H9 (cell line): ENCODE results near the gene ALX3. TPM values are rescaled to one million over a fixed set of nuclear protein-coding genes. Genes with fewer than 3 reads are reported as not detected.

ENCODE experiments used
- DNase-seq: peaks from one replicate; pipeline ENCODE4 v3.0.0-alpha.2; 2017
- H2AFZ ChIP-seq: one replicate; pipeline ENCODE4 v1.6.1; 2013; ENCODE audit warnings: mild to moderate bottlenecking, low read length, control low read depth, moderate library complexity
- H2AK5ac ChIP-seq: 2 replicates; pipeline ENCODE4 v1.6.1; 2013; ENCODE audit warnings: low read length, control low read depth, mixed read lengths; ENCODE audit not compliant: insufficient read length
- H2BK120ac ChIP-seq: one replicate; pipeline ENCODE4 v1.6.1; 2013; ENCODE audit warnings: low read depth, mild to moderate bottlenecking, low read length, control low read depth, inconsistent platforms; ENCODE audit not compliant: poor library complexity, severe bottlenecking
- H2BK12ac ChIP-seq: 2 replicates; pipeline ENCODE4 v1.6.1; 2013; ENCODE audit warnings: low read length, control low read depth, mixed read lengths, low read depth; ENCODE audit not compliant: insufficient read length
- H2BK15ac ChIP-seq: 2 replicates; pipeline ENCODE4 v1.6.1; 2013; ENCODE audit warnings: low read depth, low read length, control low read depth
- H2BK20ac ChIP-seq: one replicate; pipeline ENCODE4 v1.6.1; 2013; ENCODE audit warnings: low read depth, mild to moderate bottlenecking, low read length, control low read depth, inconsistent platforms; ENCODE audit not compliant: poor library complexity, severe bottlenecking
- H2BK5ac ChIP-seq: 2 replicates; pipeline ENCODE4 v1.6.1; 2013; ENCODE audit warnings: low read length, control low read depth, mixed read lengths; ENCODE audit not compliant: insufficient read length
- H3K14ac ChIP-seq: 2 replicates; pipeline ENCODE4 v1.6.1; 2013; ENCODE audit warnings: low read length, control low read depth; ENCODE audit not compliant: insufficient read depth
- H3K18ac ChIP-seq: 2 replicates; pipeline ENCODE4 v1.6.1; 2013; ENCODE audit warnings: low read depth, mild to moderate bottlenecking, mixed read lengths, low read length, control low read depth; ENCODE audit not compliant: insufficient read length
- H3K23ac ChIP-seq: 2 replicates; pipeline ENCODE4 v1.6.1; 2013; ENCODE audit warnings: low read length, control low read depth, mixed read lengths, low read depth; ENCODE audit not compliant: insufficient read length
- H3K23me2 ChIP-seq: 2 replicates; pipeline ENCODE4 v1.6.1; 2013; ENCODE audit warnings: low read depth, mild to moderate bottlenecking, mixed read lengths, low read length, control low read depth; ENCODE audit not compliant: insufficient read length, poor library complexity, severe bottlenecking
- H3K27ac ChIP-seq: 2 replicates; pipeline ENCODE4 v1.5.1; 2013; ENCODE audit warnings: low read length, control low read depth, mixed read lengths, low read depth; ENCODE audit not compliant: insufficient read length
- H3K27me3 ChIP-seq: 2 replicates; pipeline ENCODE4 v1.6.1; 2013; ENCODE audit warnings: low read length, control low read depth, inconsistent platforms; ENCODE audit not compliant: insufficient read depth
- H3K4ac ChIP-seq: 2 replicates; pipeline ENCODE4 v1.6.1; 2013; ENCODE audit warnings: low read depth, mild to moderate bottlenecking, control low read depth, inconsistent platforms, low read length, moderate library complexity
- H3K4me1 ChIP-seq: 2 replicates; pipeline ENCODE4 v1.6.1; 2013; ENCODE audit warnings: low read length, control low read depth, inconsistent platforms; ENCODE audit not compliant: insufficient read depth
- H3K4me2 ChIP-seq: 2 replicates; pipeline ENCODE4 v1.6.1; 2013; ENCODE audit warnings: low read length, control low read depth, mixed read lengths; ENCODE audit not compliant: insufficient read length, insufficient read depth
- H3K56ac ChIP-seq: 2 replicates; pipeline ENCODE4 v1.6.1; 2013; ENCODE audit warnings: low read depth, mild to moderate bottlenecking, mixed read lengths, low read length, control low read depth; ENCODE audit not compliant: insufficient read length
- H3K79me1 ChIP-seq: 2 replicates; pipeline ENCODE4 v1.6.1; 2013; ENCODE audit warnings: low read depth, mild to moderate bottlenecking, moderate library complexity, low read length, control low read depth, inconsistent platforms; ENCODE audit not compliant: insufficient read depth, poor library complexity, severe bottlenecking
- H3K79me2 ChIP-seq: 2 replicates; pipeline ENCODE4 v1.6.1; 2013; ENCODE audit warnings: low read length, control low read depth, inconsistent platforms; ENCODE audit not compliant: insufficient read depth
- H3K9ac ChIP-seq: 2 replicates; pipeline ENCODE4 v1.6.1; 2013; ENCODE audit warnings: low read length, control low read depth, mixed read lengths; ENCODE audit not compliant: insufficient read length; ENCODE audit errors: extremely low read depth
- H3K9me3 ChIP-seq: one replicate; pipeline ENCODE4 v1.6.1; 2013; ENCODE audit warnings: low read depth, low read length, inconsistent platforms; ENCODE audit not compliant: control insufficient read depth
- H3T11ph ChIP-seq: one replicate; pipeline ENCODE4 v1.6.1; 2013; ENCODE audit warnings: mild to moderate bottlenecking, low read length, control low read depth, inconsistent platforms
- H4K20me1 ChIP-seq: one replicate; pipeline ENCODE4 v1.6.1; 2013; ENCODE audit not compliant: control insufficient read depth, insufficient read length, insufficient read depth
- H4K5ac ChIP-seq: 2 replicates; pipeline ENCODE4 v1.6.1; 2013; ENCODE audit warnings: low read depth, mild to moderate bottlenecking, mixed read lengths, low read length, control low read depth; ENCODE audit not compliant: insufficient read length
- H4K8ac ChIP-seq: replicated peaks from 2 replicates; pipeline ENCODE4 v1.6.1; 2013; ENCODE audit warnings: low read length, control low read depth, mixed read lengths, low read depth; ENCODE audit not compliant: insufficient read length
- H4K91ac ChIP-seq: 2 replicates; pipeline ENCODE4 v1.6.1; 2013; ENCODE audit warnings: low read depth, mild to moderate bottlenecking, moderate library complexity, mixed read lengths, low read length, control low read depth; ENCODE audit not compliant: insufficient read length
- H3K27ac Mint-ChIP-seq, 3 experiments: 2 replicates in 2 of 3; 3 replicates in 1 of 3; pipeline ENCODE4 v1.8.0; 2020 to 2021; ENCODE audit warnings: mixed read lengths in 3 of 3, mild to moderate bottlenecking in 1 of 3, moderate library complexity in 1 of 3
- H3K27me3 Mint-ChIP-seq: 2 replicates; pipeline ENCODE4 v1.8.0; 2021; ENCODE audit warnings: low read depth, mild to moderate bottlenecking, moderate library complexity, mixed read lengths
- H3K36me3 Mint-ChIP-seq, 3 experiments: 2 replicates in 2 of 3; 3 replicates in 1 of 3; pipeline ENCODE4 v1.8.0; 2020 to 2021; ENCODE audit warnings: low read depth in 3 of 3, mixed read lengths in 3 of 3; ENCODE audit not compliant: insufficient read depth in 1 of 3
- H3K4me1 Mint-ChIP-seq, 2 experiments: 2 replicates each; pipeline ENCODE4 v1.8.0; 2020; ENCODE audit warnings: mixed read lengths in 2 of 2
- H3K4me3 Mint-ChIP-seq, 2 experiments: 2 replicates in 1 of 2; 3 replicates in 1 of 2; pipeline ENCODE4 v1.8.0; 2020 to 2021; ENCODE audit warnings: mild to moderate bottlenecking in 2 of 2, mixed read lengths in 2 of 2, moderate library complexity in 1 of 2
- H3K9me3 Mint-ChIP-seq, 2 experiments: 2 replicates in 1 of 2; 3 replicates in 1 of 2; pipeline ENCODE4 v1.8.0; 2020; ENCODE audit warnings: mild to moderate bottlenecking in 2 of 2, mixed read lengths in 2 of 2, moderate library complexity in 1 of 2
- WGBS: extraction: QIAGEN DNeasy Blood & Tissue Kit; methylation state at CpG from one replicate; pipeline ENCODE4 v1.1.7; 2013; ENCODE audit warnings: missing lambda C conversion rate, low lambda C conversion rate, mixed read lengths; ENCODE audit not compliant: insufficient read length; ENCODE audit errors: extremely low coverage; 5-methylcytosine and 5-hydroxymethylcytosine counted together
- total RNA-seq: library from RNA; stranded (reverse); gene quantifications from 2 replicates; pipeline ENCODE4 v1.2.1, GENCODE V29; 2021
- TF ChIP-seq, protein P1 (sequence below): fragments of 200-600 bp; sonication (generic); conservative IDR thresholded peaks from 3 replicates; pipeline ENCODE4 v1.8.0; 2021; ENCODE audit warnings: antibody characterized with exemption, mild to moderate bottlenecking

The ALX3 gene
- total RNA-seq, 1 experiment from 2014 or later, result not detected

DNA sequence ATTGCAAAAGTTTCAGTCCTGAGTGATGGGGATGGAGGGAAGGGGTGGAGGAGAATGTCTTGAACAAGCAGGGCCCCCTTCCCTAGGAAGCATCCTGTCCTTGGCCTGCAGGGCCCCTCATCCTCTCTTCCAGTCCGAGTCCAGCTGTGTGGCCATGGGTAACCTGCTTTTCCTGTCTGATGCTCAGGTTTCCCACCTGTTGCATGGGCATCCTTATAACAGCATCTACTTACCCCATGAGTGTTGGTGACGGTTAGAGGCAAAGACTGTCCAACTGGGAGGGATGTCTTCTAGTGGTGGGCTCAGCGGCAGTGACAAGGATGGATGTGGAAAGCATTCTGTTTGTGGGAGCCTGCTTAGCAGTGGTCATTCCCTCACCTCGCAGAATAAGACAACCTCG lies 43.7 kb upstream of the ALX3 start:
- no peak overlapping the region for H3K9ac ChIP-seq
- no peak overlapping the region for H2BK12ac ChIP-seq
- H3K79me2 ChIP-seq, result no peaks in the 10 kb centered on the region
- DNase-seq, result no peak
- no peaks in the 10 kb centered on the region for H3K23me2 ChIP-seq
- H4K8ac ChIP-seq, result no peak overlapping the region
- H3K27ac Mint-ChIP-seq, result no peak overlapping the region; a peak in 1 of 7 replicates
- no peak overlapping the region for H3K4me2 ChIP-seq
- no peak overlapping the region for H3K23ac ChIP-seq
- H3K9me3 ChIP-seq, result no peaks in the 10 kb centered on the region
- TF ChIP-seq, protein P1, sequence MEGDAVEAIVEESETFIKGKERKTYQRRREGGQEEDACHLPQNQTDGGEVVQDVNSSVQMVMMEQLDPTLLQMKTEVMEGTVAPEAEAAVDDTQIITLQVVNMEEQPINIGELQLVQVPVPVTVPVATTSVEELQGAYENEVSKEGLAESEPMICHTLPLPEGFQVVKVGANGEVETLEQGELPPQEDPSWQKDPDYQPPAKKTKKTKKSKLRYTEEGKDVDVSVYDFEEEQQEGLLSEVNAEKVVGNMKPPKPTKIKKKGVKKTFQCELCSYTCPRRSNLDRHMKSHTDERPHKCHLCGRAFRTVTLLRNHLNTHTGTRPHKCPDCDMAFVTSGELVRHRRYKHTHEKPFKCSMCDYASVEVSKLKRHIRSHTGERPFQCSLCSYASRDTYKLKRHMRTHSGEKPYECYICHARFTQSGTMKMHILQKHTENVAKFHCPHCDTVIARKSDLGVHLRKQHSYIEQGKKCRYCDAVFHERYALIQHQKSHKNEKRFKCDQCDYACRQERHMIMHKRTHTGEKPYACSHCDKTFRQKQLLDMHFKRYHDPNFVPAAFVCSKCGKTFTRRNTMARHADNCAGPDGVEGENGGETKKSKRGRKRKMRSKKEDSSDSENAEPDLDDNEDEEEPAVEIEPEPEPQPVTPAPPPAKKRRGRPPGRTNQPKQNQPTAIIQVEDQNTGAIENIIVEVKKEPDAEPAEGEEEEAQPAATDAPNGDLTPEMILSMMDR, result no peak
- H3K4ac ChIP-seq, result no peak overlapping the region
- H3K4me1 Mint-ChIP-seq, result peaks cover 4 to 7% of the 10 kb centered on the region in 2 experiments; a peak in 2 of 4 replicates
- H2BK5ac ChIP-seq, result no peak overlapping the region
- H3K36me3 Mint-ChIP-seq, result no peaks in the 10 kb centered on the region
- WGBS, result no CpG with 5 or more reads among the region's 5 CpGs
- no peak overlapping the region for H4K91ac ChIP-seq
- peaks cover 0 to under 1% of the 10 kb centered on the region in 2 experiments; a peak in 2 of 5 replicates for H3K9me3 Mint-ChIP-seq
- H2BK120ac ChIP-seq, result no peak overlapping the region
- H2AFZ ChIP-seq, result no peak overlapping the region
- no peaks in the 10 kb centered on the region for H4K20me1 ChIP-seq
- H3T11ph ChIP-seq, result no peak overlapping the region
- H2BK15ac ChIP-seq, result no peak overlapping the region
- no peaks in the 10 kb centered on the region for H3K4me1 ChIP-seq
- no peak overlapping the region for H3K27ac ChIP-seq
- H3K4me3 Mint-ChIP-seq, result no peak overlapping the region
- H3K79me1 ChIP-seq, result no peaks in the 10 kb centered on the region
- H3K27me3 ChIP-seq, result no peaks in the 10 kb centered on the region
- no peak overlapping the region for H3K14ac ChIP-seq
- no peak overlapping the region for H2BK20ac ChIP-seq
- H3K56ac ChIP-seq, result no peak overlapping the region
- H4K5ac ChIP-seq, result no peak overlapping the region
- peaks cover 32% of the 10 kb centered on the region for H3K27me3 Mint-ChIP-seq
- H3K18ac ChIP-seq, result no peak overlapping the region
- no peak overlapping the region for H2AK5ac ChIP-seq
